GM12878 (cell line): ENCODE results near the gene LENEP. TPM values are rescaled to one million over a fixed set of nuclear protein-coding genes. Genes with fewer than 3 reads are reported as not detected.
A peak's percentile ranks its signal among the peaks of the same experiment; 100 is the strongest.

Source experiments
- ATAC-seq: fragments of 200-7000 bp; cut with Tn5 transposase; 3 replicates; pipeline ENCODE4 v1.9.1; 2020; ENCODE audit warnings: mild to moderate bottlenecking, moderate library complexity
- BruUV-seq: library from RNA; stranded (reverse); fragments of 400-500 nt; replicated peaks from 2 replicates; lab custom pipeline; 2021; lab: Mats Ljungman, UMichigan
- CTCF ChIA-PET: fragments of 300-600 bp; sonication (Branson Sonifier 250); formaldehyde crosslinking; extraction: SDS; loops from one replicate; lab custom pipeline; 2021; ENCODE audit warnings: inconsistent platforms; lab: Yijun Ruan, JAX
- POLR2A ChIA-PET: fragments of 350-600 bp; formaldehyde crosslinking; extraction: SDS; loops from one replicate; lab custom pipeline; 2021; ENCODE audit warnings: inconsistent platforms; lab: Charles Lee
- RAD21 ChIA-PET: fragments of 300-600 bp; sonication (Branson Sonifier 250); formaldehyde crosslinking; loops from one replicate; lab custom pipeline; 2023; ENCODE audit warnings: antibody characterized with exemption; ENCODE audit not compliant: unreplicated experiment; lab: Charles Lee
- SMC1A ChIA-PET: fragments of 300-600 bp; sonication (Branson Sonifier 250); formaldehyde crosslinking; loops from one replicate; lab custom pipeline; 2023; ENCODE audit not compliant: unreplicated experiment, uncharacterized antibody; lab: Charles Lee
- DNase-seq: peaks from one replicate; pipeline ENCODE4 v3.0.0-alpha.2; 2011; ENCODE audit warnings: low read depth, low spot score
- FAIRE-seq: peaks from 3 replicates; lab custom pipeline; 2011; peaks lifted over from hg19 to GRCh38; lab: Jason Lieb, UNC
- H2AFZ ChIP-seq: 2 replicates; pipeline ENCODE4 v1.6.0; 2011; ENCODE audit warnings: low read depth, low read length, control low read depth; ENCODE audit not compliant: control insufficient read depth
- H3K27ac ChIP-seq: 2 replicates; pipeline ENCODE4 v1.5.1; 2011; ENCODE audit warnings: control low read depth; ENCODE audit not compliant: control insufficient read depth, insufficient read depth
- H3K27me3 ChIP-seq, 2 experiments: replicated peaks in 1 of 2; 2 replicates each; pipeline versions ENCODE4 v1.6.0 to v1.6.1; 2011; ENCODE audit warnings: low read length in 1 of 2; ENCODE audit not compliant: control insufficient read depth in 2 of 2, insufficient read depth in 2 of 2
- H3K36me3 ChIP-seq, 2 experiments: 2 replicates each; pipeline ENCODE4 v1.5.1; 2011; ENCODE audit warnings: low read length in 1 of 2; ENCODE audit not compliant: control insufficient read depth in 2 of 2, insufficient read depth in 2 of 2
- H3K4me1 ChIP-seq: 2 replicates; pipeline ENCODE4 v1.6.1; 2011; ENCODE audit warnings: mild to moderate bottlenecking, low read length, moderate library complexity, mixed read lengths; ENCODE audit not compliant: control insufficient read depth, insufficient read depth
- H3K4me2 ChIP-seq: 2 replicates; pipeline ENCODE4 v1.6.0; 2011; ENCODE audit warnings: control low read depth; ENCODE audit not compliant: control insufficient read depth, insufficient read depth
- H3K4me3 ChIP-seq: fragments of 200-600 bp; sonication (generic); 2 replicates; pipeline ENCODE4 v1.5.1; 2016
- H3K79me2 ChIP-seq: 2 replicates; pipeline ENCODE4 v1.6.0; 2011; ENCODE audit warnings: low read length; ENCODE audit not compliant: control insufficient read depth, insufficient read depth
- H3K9ac ChIP-seq: 2 replicates; pipeline ENCODE4 v1.8.0; 2011; ENCODE audit warnings: low read length, control low read depth, mixed read lengths; ENCODE audit not compliant: control insufficient read depth, insufficient read depth
- H3K9me3 ChIP-seq: replicated peaks from 3 replicates; pipeline ENCODE4 v1.5.1; 2011; ENCODE audit warnings: mild to moderate bottlenecking, low read length; ENCODE audit not compliant: control insufficient read depth, insufficient read depth
- H4K20me1 ChIP-seq: 2 replicates; pipeline ENCODE4 v1.6.0; 2011; ENCODE audit not compliant: control insufficient read depth, insufficient read depth
- E4F1 ChIP-seq: fragments of 450-650 bp; IDR thresholded peaks from 2 replicates; pipeline ENCODE4 v1.6.1; 2018; ENCODE audit warnings: borderline replicate concordance, mild to moderate bottlenecking; ENCODE audit not compliant: partially characterized antibody
- GATAD2B ChIP-seq: fragments of 450-650 bp; conservative IDR thresholded peaks from 2 replicates; pipeline ENCODE4 v1.6.1; 2017; ENCODE audit warnings: low read depth, mild to moderate bottlenecking, moderate library complexity
- HCFC1 ChIP-seq: fragments of 150-350 bp; IDR thresholded peaks from 2 replicates; pipeline ENCODE4 v1.6.1; 2014; ENCODE audit warnings: low read length
- HDAC2 ChIP-seq: fragments of 200-600 bp; sonication (generic); IDR thresholded peaks from 2 replicates; pipeline ENCODE4 v1.6.1; 2017
- HDGF ChIP-seq: fragments of 450-650 bp; IDR thresholded peaks from 2 replicates; pipeline ENCODE4 v1.6.1; 2016; ENCODE audit warnings: antibody characterized with exemption
- IRF4 ChIP-seq: IDR thresholded peaks from 2 replicates; pipeline ENCODE4 v1.6.1; 2011; ENCODE audit warnings: low read depth, low read length
- JUNB ChIP-seq: IDR thresholded peaks from 2 replicates; pipeline ENCODE4 v1.6.1; 2016; ENCODE audit warnings: antibody characterized with exemption, mild to moderate bottlenecking
- MEF2B ChIP-seq: fragments of 450-650 bp; IDR thresholded peaks from 2 replicates; pipeline ENCODE4 v1.6.1; 2018; ENCODE audit warnings: mild to moderate bottlenecking, moderate library complexity; ENCODE audit not compliant: partially characterized antibody, poor library complexity, severe bottlenecking
- MTA3 ChIP-seq: IDR thresholded peaks from 2 replicates; pipeline ENCODE4 v1.6.1; 2012; ENCODE audit warnings: low read length, inconsistent platforms, borderline replicate concordance
- MXI1 ChIP-seq: fragments of 150-350 bp; IDR thresholded peaks from 2 replicates; pipeline ENCODE4 v1.6.1; 2011; ENCODE audit warnings: low read depth, mild to moderate bottlenecking, inconsistent platforms, low read length, improper control_type of control experiment
- REST ChIP-seq: IDR thresholded peaks from 2 replicates; pipeline ENCODE4 v1.6.1; 2012; ENCODE audit warnings: mild to moderate bottlenecking, low read depth, low read length
- SMAD1 ChIP-seq: fragments of 450-650 bp; IDR thresholded peaks from 2 replicates; pipeline ENCODE4 v1.6.1; 2018; ENCODE audit warnings: mild to moderate bottlenecking, low read depth; ENCODE audit not compliant: partially characterized antibody
- YBX1 ChIP-seq: fragments of 450-650 bp; IDR thresholded peaks from 2 replicates; pipeline ENCODE4 v1.6.1; 2016; ENCODE audit warnings: antibody characterized with exemption
- ZZZ3 ChIP-seq: IDR thresholded peaks from 2 replicates; pipeline ENCODE4 v1.6.1; 2011; ENCODE audit warnings: low read depth; ENCODE audit not compliant: control insufficient read depth, insufficient read length
- WGBS: methylation state at CpG from one replicate; pipeline ENCODE4 v1.1.6; 2016; ENCODE audit warnings: low lambda C conversion rate; ENCODE audit not compliant: insufficient replicate concordance, insufficient coverage; ENCODE audit errors: missing lambda C conversion rate; 5-methylcytosine and 5-hydroxymethylcytosine counted together
- in situ Hi-C: fragments of 300-500 bp; cut with MboI; formaldehyde crosslinking; loops from 9 replicates; pipeline ENCODE4 v1.14.3; 2018; ENCODE audit warnings: mixed read lengths
- intact Hi-C: fragments of 100-400 bp; cut with micrococcal nuclease; formaldehyde crosslinking; loops from one replicate; pipeline ENCODE4 v1.14.2; 2022; ENCODE audit not compliant: unreplicated experiment
- polyA plus RNA-seq, 11 experiments: library from polyadenylated mRNA; depleted of rRNA in 4 of 11; unstranded in 6 of 11; stranded (reverse) in 5 of 11; fragments of >200 nt; fragmentation: Nextera tagmentation in 4 of 11; fragmentation: Illumina TruSeq in 1 of 11; extraction: Ambion mirVana in 4 of 11; extraction: Trizol in 1 of 11; gene quantifications; 1 replicate in 1 of 11; 2 replicates in 10 of 11; pipeline versions ENCODE4 v1.2.1 to v1.2.3, GENCODE V29; 2011 to 2016; ENCODE audit warnings: inconsistent platforms in 2 of 11, missing spikeins in 2 of 11, low read depth in 1 of 11
- total RNA-seq, 4 experiments: library from RNA; depleted of rRNA in 3 of 4; stranded (reverse); fragments of >200 nt in 3 of 4; fragmentation: Illumina TruSeq in 1 of 4; extraction: Trizol in 1 of 4; gene quantifications; 2 replicates each; pipeline versions ENCODE4 v1.2.1 to v1.2.3, GENCODE V29; 2013 to 2021
- TF ChIP-seq, protein P1 (sequence below): fragments of 450-650 bp; IDR thresholded peaks from 2 replicates; pipeline ENCODE4 v1.6.1; 2014; ENCODE audit warnings: mild to moderate bottlenecking
- TF ChIP-seq, protein P2 (sequence below): IDR thresholded peaks from 2 replicates; pipeline ENCODE4 v1.6.1; 2012; ENCODE audit warnings: low read depth, low read length, improper control_type of control experiment

The LENEP gene
- total and polyA plus RNA-seq, 10 of the 15 experiments (the other 5 are each of a cell fraction or from before 2014, with no cell fraction given) = 0.27 to 1.1 (median 0.64) TPM; not detected in 7

DNA sequence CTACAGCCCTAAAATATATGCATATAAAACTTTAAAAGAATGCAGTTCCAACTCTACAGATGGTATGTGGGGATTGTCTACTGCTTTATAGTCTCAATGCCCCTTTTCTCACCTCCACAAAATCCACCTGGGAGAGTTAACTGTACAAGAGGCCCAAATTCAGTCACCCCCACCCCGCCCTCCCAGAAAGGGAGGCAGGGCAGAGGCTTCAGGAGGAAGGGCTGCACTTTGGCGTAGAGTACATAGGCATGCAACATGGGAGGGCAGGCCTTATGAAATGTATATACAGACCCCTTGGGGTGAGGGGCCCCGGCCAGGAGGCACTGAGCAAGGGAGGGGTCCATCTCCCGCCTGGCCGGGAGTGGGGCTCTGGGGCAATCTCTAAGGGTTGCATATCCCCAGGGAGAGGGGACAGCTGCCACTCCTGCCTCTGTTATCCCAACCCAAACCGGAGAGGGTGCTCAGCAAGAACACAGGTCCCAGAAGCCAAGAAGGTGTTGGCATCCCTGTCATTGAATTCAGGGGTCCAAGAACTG lies 30.5 kb upstream of the LENEP start (continued):
- TF ChIP-seq, protein P1, sequence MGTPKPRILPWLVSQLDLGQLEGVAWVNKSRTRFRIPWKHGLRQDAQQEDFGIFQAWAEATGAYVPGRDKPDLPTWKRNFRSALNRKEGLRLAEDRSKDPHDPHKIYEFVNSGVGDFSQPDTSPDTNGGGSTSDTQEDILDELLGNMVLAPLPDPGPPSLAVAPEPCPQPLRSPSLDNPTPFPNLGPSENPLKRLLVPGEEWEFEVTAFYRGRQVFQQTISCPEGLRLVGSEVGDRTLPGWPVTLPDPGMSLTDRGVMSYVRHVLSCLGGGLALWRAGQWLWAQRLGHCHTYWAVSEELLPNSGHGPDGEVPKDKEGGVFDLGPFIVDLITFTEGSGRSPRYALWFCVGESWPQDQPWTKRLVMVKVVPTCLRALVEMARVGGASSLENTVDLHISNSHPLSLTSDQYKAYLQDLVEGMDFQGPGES = no peak
- no peak for TF ChIP-seq GATAD2B

DNA sequence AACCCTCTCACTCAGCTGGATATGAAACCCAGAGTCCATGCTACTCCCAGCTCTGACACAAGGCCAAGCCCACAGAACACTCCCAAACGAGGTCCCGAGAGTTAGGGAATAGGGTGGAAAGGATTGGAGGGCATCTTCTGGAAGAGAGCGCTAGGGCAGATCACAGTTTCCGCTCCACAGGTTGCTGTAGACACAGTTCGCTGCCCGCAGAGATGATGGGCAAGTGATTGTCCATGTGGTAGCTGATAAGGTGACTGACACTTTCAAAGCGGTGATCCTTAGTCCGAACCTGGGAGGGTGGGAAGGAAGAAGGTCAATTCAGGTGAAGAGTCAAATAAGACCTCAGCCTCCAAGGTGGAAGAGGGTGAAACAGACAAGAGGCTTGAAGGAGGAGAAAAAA lies 29.7 kb upstream of the LENEP start:
- TF ChIP-seq JUNB (no peak), HDAC2 (no peak), YBX1 (no peak), MXI1 (no peak), HCFC1 (no peak), MTA3 (no peak), HDGF (no peak), REST (no peak), E4F1 (no peak), IRF4 (no peak), MEF2B (no peak), SMAD1 (no peak), ZZZ3 (no peak)
- TF ChIP-seq, protein P2, sequence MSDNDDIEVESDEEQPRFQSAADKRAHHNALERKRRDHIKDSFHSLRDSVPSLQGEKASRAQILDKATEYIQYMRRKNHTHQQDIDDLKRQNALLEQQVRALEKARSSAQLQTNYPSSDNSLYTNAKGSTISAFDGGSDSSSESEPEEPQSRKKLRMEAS = no peak
- TF ChIP-seq, all 136 proteins: peak for 0
- H4K20me1 ChIP-seq = no peaks in the 10 kb centered on the region
- intact Hi-C loops = loop anchor here (5.0 kb wide), 1 partner anchor 39 kb away; the partner anchor contains the start of gene ZBTB7B
- POLR2A ChIA-PET = interaction anchor here (0.6 to 1.7 kb wide), 4 partner anchors 10 to 572 kb away, joined by 3 to 5 read pairs (median 3); partner anchors contain the start of gene CKS1B
- FAIRE-seq = no peak
- CTCF ChIA-PET = interaction anchor here (1.8 kb wide), 1 partner anchor 35 kb away, joined by 4 read pairs; no protein-coding TSS in a partner anchor
- H3K4me1 ChIP-seq = peaks cover 6% of the 10 kb centered on the region; the same call in 1 of the 2 replicates
- no peak overlapping the region for H3K9ac ChIP-seq
- in situ Hi-C loops = no loop called here
- peaks cover 31% of the 10 kb centered on the region for H3K79me2 ChIP-seq
- ATAC-seq = no peak
- WGBS = 96% methylated on average over 8 of the region's 8 CpGs
- RAD21 ChIA-PET = interaction anchor here (1.0 to 1.9 kb wide), 2 partner anchors 35 to 54 kb away, joined by 3 to 4 read pairs; no protein-coding TSS in a partner anchor
- SMC1A ChIA-PET = interaction anchor here (0.9 to 1.4 kb wide), 2 partner anchors 10 to 19 kb away, joined by 3 to 4 read pairs; partner anchors contain the start of gene FLAD1
- H2AFZ ChIP-seq = no peak overlapping the region
- H3K27me3 ChIP-seq = no peaks in the 10 kb centered on the region
- H3K36me3 ChIP-seq = peaks cover 12 to 15% of the 10 kb centered on the region in 2 experiments; a peak in 3 of 4 replicates
- H3K27ac ChIP-seq = no peak overlapping the region; the same call in 1 of the 2 replicates
- H3K4me3 ChIP-seq = peak overlapping the region; percentile 88; the same call in 1 of the 2 replicates
- H3K4me2 ChIP-seq = no peak overlapping the region; the same call in 1 of the 2 replicates
- BruUV-seq = no TSS peak
- H3K9me3 ChIP-seq = no peaks in the 10 kb centered on the region
- no peak for DNase-seq
